ENCODE results near the gene TRAPPC2. TPM values are rescaled to one million over a fixed set of nuclear protein-coding genes. Genes with fewer than 3 reads are reported as not detected.

The TRAPPC2 gene
- total RNA-seq (2022) = 20.8 and 25.1 TPM in 2 replicates
- Bru-seq, nascent RNA = percentile 85 among the genes with signal in this experiment
- percentile 81 among the genes with signal in this experiment for BruChase-seq, experiment 1, labeled RNA remaining after a 6-hour chase
- BruChase-seq, experiment 2, labeled RNA remaining after a 2-hour chase = percentile 70 among the genes with signal in this experiment
- long read RNA-seq, transcript TRAPPC2-201 (5 exons, 2,716 nt) = major isoform, 10 of 18 reads
- long read RNA-seq, partial matches to known transcripts = 2 of 18 reads
- long read RNA-seq, other reads (novel, unspliced or antisense) = 4 of 18 reads

GRCh38 chrX:13734278-13735172 is at the start of gene TRAPPC2, which contains the start of gene OFD1:
TRAPPC2 (minus strand) TSS chrX:13734620; CDS start chrX:13719963, 14,657 bp downstream.
OFD1 (plus strand) TSS chrX:13734748; CDS start chrX:13735072, 324 bp downstream.
- peak; percentile 90 for DNase-seq
- H3K27me3 Mint-ChIP-seq (ENCODE audit: unreplicated experiment) = no peaks in the 10 kb centered on the region
- peak within 1 kb of the TSS; percentile 100 for H3K27ac Mint-ChIP-seq (ENCODE audit: unreplicated experiment)
- H3K4me1 Mint-ChIP-seq (ENCODE audit: low read depth, unreplicated experiment) = peaks cover 26% of the 10 kb centered on the region
- CTCF ChIA-PET = interaction anchor here (0.5 to 1.4 kb wide), 6 partner anchors 12 to 227 kb away, joined by 3 to 8 read pairs (median 4); no protein-coding TSS in a partner anchor
- TF ChIP-seq CTCF (IDR thresholded peaks at IDR 0.05; ENCODE audit: unreplicated experiment) = no peak
- no TSS peak for BruUV-seq (replicated peaks)
- peaks cover 29% of the 10 kb centered on the region for H3K36me3 Mint-ChIP-seq (ENCODE audit: insufficient read depth, unreplicated experiment)
- no peaks in the 10 kb centered on the region for H3K9me3 Mint-ChIP-seq (ENCODE audit: low read depth, unreplicated experiment)
- H3K4me3 Mint-ChIP-seq (ENCODE audit: low read depth, unreplicated experiment) = peak within 1 kb of the TSS; percentile 98
- intact Hi-C loops (cut with micrococcal nuclease; ENCODE audit: unreplicated experiment) = loop anchor here (5.0 kb wide), 1 partner anchor 42 kb away; no protein-coding TSS in a partner anchor

- intact Hi-C loops (cut with micrococcal nuclease; ENCODE audit: unreplicated experiment) = no loop called here
- H3K4me3 Mint-ChIP-seq (ENCODE audit: low read depth, unreplicated experiment) = no peak overlapping the region
- no peaks in the 10 kb centered on the region for H3K4me1 Mint-ChIP-seq (ENCODE audit: low read depth, unreplicated experiment)
- H3K27ac Mint-ChIP-seq (ENCODE audit: unreplicated experiment) = no peak overlapping the region
- no peak for TF ChIP-seq CTCF (IDR thresholded peaks at IDR 0.05; ENCODE audit: unreplicated experiment)
- CTCF ChIA-PET = no interaction called here
- DNase-seq = no peak
- no peaks in the 10 kb centered on the region for H3K9me3 Mint-ChIP-seq (ENCODE audit: low read depth, unreplicated experiment)
- peaks cover 5% of the 10 kb centered on the region for H3K36me3 Mint-ChIP-seq (ENCODE audit: insufficient read depth, unreplicated experiment)
- no TSS peak for BruUV-seq (replicated peaks)
- no peaks in the 10 kb centered on the region for H3K27me3 Mint-ChIP-seq (ENCODE audit: unreplicated experiment)
Measured at GRCh38 chrX:13780868-13781427, 46.5 kb upstream of the TRAPPC2 start.

GRCh38 chrX:13778916-13779315 is 44.5 kb upstream of the TRAPPC2 start:
- Mint-ChIP-seq H3K9me3 (ENCODE audit: low read depth, unreplicated experiment) (no peaks in the 10 kb centered on the region), H3K27ac (ENCODE audit: unreplicated experiment) (no peak overlapping the region), H3K36me3 (ENCODE audit: insufficient read depth, unreplicated experiment) (peaks cover 12% of the 10 kb centered on the region), H3K27me3 (ENCODE audit: unreplicated experiment) (no peaks in the 10 kb centered on the region), H3K4me1 (ENCODE audit: low read depth, unreplicated experiment) (peaks cover under 1% of the 10 kb centered on the region), H3K4me3 (ENCODE audit: low read depth, unreplicated experiment) (no peak overlapping the region)
- TF ChIP-seq CTCF (IDR thresholded peaks at IDR 0.05; ENCODE audit: unreplicated experiment) = no peak
- intact Hi-C loops (cut with micrococcal nuclease; ENCODE audit: unreplicated experiment) = no loop called here
- BruUV-seq (replicated peaks) = no TSS peak
- CTCF ChIA-PET = no interaction called here
- DNase-seq = no peak

- no peak for DNase-seq
- no peak for TF ChIP-seq CTCF (IDR thresholded peaks at IDR 0.05; ENCODE audit: unreplicated experiment)
- CTCF ChIA-PET = no interaction called here
- H3K27ac Mint-ChIP-seq (ENCODE audit: unreplicated experiment) = no peak overlapping the region
- H3K36me3 Mint-ChIP-seq (ENCODE audit: insufficient read depth, unreplicated experiment) = peaks cover 17% of the 10 kb centered on the region
- no peaks in the 10 kb centered on the region for H3K9me3 Mint-ChIP-seq (ENCODE audit: low read depth, unreplicated experiment)
- no TSS peak for BruUV-seq (replicated peaks)
- H3K4me1 Mint-ChIP-seq (ENCODE audit: low read depth, unreplicated experiment) = peaks cover 17% of the 10 kb centered on the region
- no peaks in the 10 kb centered on the region for H3K27me3 Mint-ChIP-seq (ENCODE audit: unreplicated experiment)
- H3K4me3 Mint-ChIP-seq (ENCODE audit: low read depth, unreplicated experiment) = no peak overlapping the region
- intact Hi-C loops (cut with micrococcal nuclease; ENCODE audit: unreplicated experiment) = no loop called here
Measured at GRCh38 chrX:13776387-13776786, 42.0 kb upstream of the TRAPPC2 start.

Data from Calu3 (cell line).